Neural progenitor cell (in vitro differentiated cells): ENCODE results near the gene LILRB3.
"Not testable (repeated sequence)": the region's sequence is repeated elsewhere in the genome, so short reads cannot be mapped to it uniquely, and the experiment has no call there.

Source experiments
- EZH2 ChIP-seq: fragments of 200-600 bp; sonication (generic); IDR thresholded peaks from 2 replicates; pipeline ENCODE4 v1.6.1; 2017; ENCODE audit warnings: antibody characterized with exemption, mild to moderate bottlenecking, moderate library complexity
- TF ChIP-seq, protein P1 (sequence below): fragments of 200-600 bp; sonication (generic); IDR thresholded peaks from 2 replicates; pipeline ENCODE4 v1.5.1; 2017; ENCODE audit warnings: antibody characterized with exemption, mild to moderate bottlenecking

- TF ChIP-seq, protein P1, sequence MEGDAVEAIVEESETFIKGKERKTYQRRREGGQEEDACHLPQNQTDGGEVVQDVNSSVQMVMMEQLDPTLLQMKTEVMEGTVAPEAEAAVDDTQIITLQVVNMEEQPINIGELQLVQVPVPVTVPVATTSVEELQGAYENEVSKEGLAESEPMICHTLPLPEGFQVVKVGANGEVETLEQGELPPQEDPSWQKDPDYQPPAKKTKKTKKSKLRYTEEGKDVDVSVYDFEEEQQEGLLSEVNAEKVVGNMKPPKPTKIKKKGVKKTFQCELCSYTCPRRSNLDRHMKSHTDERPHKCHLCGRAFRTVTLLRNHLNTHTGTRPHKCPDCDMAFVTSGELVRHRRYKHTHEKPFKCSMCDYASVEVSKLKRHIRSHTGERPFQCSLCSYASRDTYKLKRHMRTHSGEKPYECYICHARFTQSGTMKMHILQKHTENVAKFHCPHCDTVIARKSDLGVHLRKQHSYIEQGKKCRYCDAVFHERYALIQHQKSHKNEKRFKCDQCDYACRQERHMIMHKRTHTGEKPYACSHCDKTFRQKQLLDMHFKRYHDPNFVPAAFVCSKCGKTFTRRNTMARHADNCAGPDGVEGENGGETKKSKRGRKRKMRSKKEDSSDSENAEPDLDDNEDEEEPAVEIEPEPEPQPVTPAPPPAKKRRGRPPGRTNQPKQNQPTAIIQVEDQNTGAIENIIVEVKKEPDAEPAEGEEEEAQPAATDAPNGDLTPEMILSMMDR, result not testable (repeated sequence)
- not testable (repeated sequence) for TF ChIP-seq EZH2
Measured at GRCh38 chr19:54217517-54218247, 5.1 kb downstream of the LILRB3 start.
